ENCODE results near the gene ACSS3. TPM values are rescaled to one million over a fixed set of nuclear protein-coding genes. Genes with fewer than 3 reads are reported as not detected.

The ACSS3 gene
- total and polyA plus RNA-seq, 10 of the 15 experiments (the other 5 are each of a cell fraction or from before 2014, with no cell fraction given), result 0.06 to 0.31 TPM; not detected in 8

DNA sequence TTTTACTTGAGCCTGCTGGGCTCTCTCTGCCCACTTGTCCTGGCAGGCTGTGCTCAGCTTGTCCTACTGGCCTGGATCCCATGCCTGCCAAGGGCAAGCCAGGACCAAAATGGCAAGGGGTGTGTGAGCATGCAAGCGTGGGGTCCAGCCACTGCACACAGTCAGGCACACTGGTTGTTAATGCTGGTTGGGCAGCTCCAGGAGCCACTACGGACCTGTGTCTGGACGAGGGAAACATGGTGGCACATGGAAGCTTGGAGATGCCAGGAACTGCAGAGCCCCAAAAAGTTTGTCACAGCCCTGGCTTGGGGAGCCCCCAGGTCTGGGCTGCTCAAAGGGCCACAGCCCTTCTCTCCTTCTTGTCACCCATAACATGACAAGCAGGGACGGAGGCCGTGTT is 83.8 kb downstream of the ACSS3 start:
- intact Hi-C loops (cut with micrococcal nuclease; ENCODE audit: unreplicated experiment) (no loop called here), in situ Hi-C loops (cut with MboI) (no loop called here)
- no peak for DNase-seq (ENCODE audit: low read depth, low spot score)
- Histone ChIP-seq H3K27ac (ENCODE audit: control insufficient read depth, insufficient read depth) (no peak overlapping the region), H3K27me3 (replicated peaks in 1 of 2; ENCODE audit: control insufficient read depth in 2 of 2, insufficient read depth in 2 of 2, low read length in 1 of 2) (no peaks in the 10 kb centered on the region), H3K4me3 (no peak overlapping the region), H3K9ac (ENCODE audit: control insufficient read depth, insufficient read depth, low read length) (no peak overlapping the region), H3K36me3 (ENCODE audit: control insufficient read depth in 2 of 2, insufficient read depth in 2 of 2, low read length in 1 of 2) (no peaks in the 10 kb centered on the region), H4K20me1 (ENCODE audit: control insufficient read depth, insufficient read depth) (no peaks in the 10 kb centered on the region), H2AFZ (ENCODE audit: control insufficient read depth, low read depth, low read length) (no peak overlapping the region), H3K9me3 (replicated peaks; ENCODE audit: control insufficient read depth, insufficient read depth, low read length) (no peaks in the 10 kb centered on the region), H3K79me2 (ENCODE audit: control insufficient read depth, insufficient read depth, low read length) (no peaks in the 10 kb centered on the region), H3K4me1 (ENCODE audit: control insufficient read depth, insufficient read depth, low read length) (no peaks in the 10 kb centered on the region), H3K4me2 (ENCODE audit: control insufficient read depth, insufficient read depth) (no peak overlapping the region)
- no peak for FAIRE-seq
- BruUV-seq (replicated peaks), result no TSS peak
- RAD21 ChIA-PET (ENCODE audit: unreplicated experiment), result no interaction called here
- ATAC-seq, result no peak
- 15% methylated on average over 5 of the region's 5 CpGs for WGBS (ENCODE audit: insufficient coverage, insufficient replicate concordance, low lambda C conversion rate, missing lambda C conversion rate)
- TF ChIP-seq CBX5 (IDR thresholded peaks at IDR 0.05; ENCODE audit: low read depth) (no peak), PML (IDR thresholded peaks at IDR 0.05; ENCODE audit: low read length) (no peak), ASH2L (IDR thresholded peaks at IDR 0.05; ENCODE audit: borderline replicate concordance, low read depth) (no peak)
- POLR2A ChIA-PET, result no interaction called here
- SMC1A ChIA-PET (ENCODE audit: uncharacterized antibody, unreplicated experiment), result no interaction called here
- CTCF ChIA-PET, result no interaction called here

DNA sequence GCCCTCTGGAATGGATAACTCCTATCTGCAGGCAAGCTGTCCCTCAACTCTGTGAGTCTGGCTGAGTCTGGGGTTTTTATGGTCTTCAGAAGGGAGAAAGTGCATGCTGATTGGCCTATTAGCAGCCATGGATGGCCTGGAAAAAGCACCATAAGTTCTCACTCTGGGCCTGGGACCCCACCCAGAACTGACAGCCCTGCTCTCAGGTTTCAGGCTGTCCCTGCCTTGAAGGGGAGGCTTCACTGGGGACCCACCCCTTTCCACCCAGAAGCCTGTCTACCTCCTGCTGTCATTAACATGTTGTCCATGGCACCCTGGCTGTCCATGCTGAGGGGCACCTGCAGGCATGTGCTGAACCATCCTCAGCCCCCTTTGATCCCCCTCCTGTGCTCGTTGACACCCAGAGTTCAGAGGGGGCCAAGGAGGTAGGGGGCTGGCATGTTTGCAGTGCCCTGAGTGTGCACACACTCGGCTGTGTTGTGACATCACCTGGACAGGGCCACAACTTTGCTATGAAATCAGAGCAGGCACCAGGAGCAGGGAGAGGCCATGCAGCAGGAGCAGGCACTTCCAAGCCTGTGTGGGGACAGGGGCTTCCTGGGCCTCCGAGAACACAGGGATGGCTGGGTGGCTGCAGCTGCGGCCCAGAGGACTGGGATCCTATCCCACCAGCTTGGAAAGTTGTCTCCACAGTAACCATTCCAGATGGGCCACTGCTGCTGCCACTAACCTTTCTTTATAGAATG is 84.7 kb downstream of the ACSS3 start:
- FAIRE-seq (no peak), DNase-seq (ENCODE audit: low read depth, low spot score) (no peak), ATAC-seq (no peak)
- BruUV-seq (replicated peaks), result no TSS peak
- H4K20me1 ChIP-seq (ENCODE audit: control insufficient read depth, insufficient read depth), result no peaks in the 10 kb centered on the region
- H3K4me2 ChIP-seq (ENCODE audit: control insufficient read depth, insufficient read depth), result no peak overlapping the region
- no peaks in the 10 kb centered on the region for H3K9me3 ChIP-seq (replicated peaks; ENCODE audit: control insufficient read depth, insufficient read depth, low read length)
- 0% methylated on average over 4 of the region's 4 CpGs for WGBS (ENCODE audit: insufficient coverage, insufficient replicate concordance, low lambda C conversion rate, missing lambda C conversion rate)
- no peak overlapping the region for H3K9ac ChIP-seq (ENCODE audit: control insufficient read depth, insufficient read depth, low read length)
- SMC1A ChIA-PET (ENCODE audit: uncharacterized antibody, unreplicated experiment), result no interaction called here
- CTCF ChIA-PET, result no interaction called here
- RAD21 ChIA-PET (ENCODE audit: unreplicated experiment), result no interaction called here
- intact Hi-C loops (cut with micrococcal nuclease; ENCODE audit: unreplicated experiment) (no loop called here), in situ Hi-C loops (cut with MboI) (no loop called here)
- no peak overlapping the region for H3K27ac ChIP-seq (ENCODE audit: control insufficient read depth, insufficient read depth)
- H3K36me3 ChIP-seq (ENCODE audit: control insufficient read depth in 2 of 2, insufficient read depth in 2 of 2, low read length in 1 of 2), result no peaks in the 10 kb centered on the region
- no peaks in the 10 kb centered on the region for H3K27me3 ChIP-seq (replicated peaks in 1 of 2; ENCODE audit: control insufficient read depth in 2 of 2, insufficient read depth in 2 of 2, low read length in 1 of 2)
- no peaks in the 10 kb centered on the region for H3K79me2 ChIP-seq (ENCODE audit: control insufficient read depth, insufficient read depth, low read length)
- no peaks in the 10 kb centered on the region for H3K4me1 ChIP-seq (ENCODE audit: control insufficient read depth, insufficient read depth, low read length)
- POLR2A ChIA-PET, result no interaction called here
- H2AFZ ChIP-seq (ENCODE audit: control insufficient read depth, low read depth, low read length), result no peak overlapping the region
- H3K4me3 ChIP-seq, result no peak overlapping the region
- TF ChIP-seq, protein P1, sequence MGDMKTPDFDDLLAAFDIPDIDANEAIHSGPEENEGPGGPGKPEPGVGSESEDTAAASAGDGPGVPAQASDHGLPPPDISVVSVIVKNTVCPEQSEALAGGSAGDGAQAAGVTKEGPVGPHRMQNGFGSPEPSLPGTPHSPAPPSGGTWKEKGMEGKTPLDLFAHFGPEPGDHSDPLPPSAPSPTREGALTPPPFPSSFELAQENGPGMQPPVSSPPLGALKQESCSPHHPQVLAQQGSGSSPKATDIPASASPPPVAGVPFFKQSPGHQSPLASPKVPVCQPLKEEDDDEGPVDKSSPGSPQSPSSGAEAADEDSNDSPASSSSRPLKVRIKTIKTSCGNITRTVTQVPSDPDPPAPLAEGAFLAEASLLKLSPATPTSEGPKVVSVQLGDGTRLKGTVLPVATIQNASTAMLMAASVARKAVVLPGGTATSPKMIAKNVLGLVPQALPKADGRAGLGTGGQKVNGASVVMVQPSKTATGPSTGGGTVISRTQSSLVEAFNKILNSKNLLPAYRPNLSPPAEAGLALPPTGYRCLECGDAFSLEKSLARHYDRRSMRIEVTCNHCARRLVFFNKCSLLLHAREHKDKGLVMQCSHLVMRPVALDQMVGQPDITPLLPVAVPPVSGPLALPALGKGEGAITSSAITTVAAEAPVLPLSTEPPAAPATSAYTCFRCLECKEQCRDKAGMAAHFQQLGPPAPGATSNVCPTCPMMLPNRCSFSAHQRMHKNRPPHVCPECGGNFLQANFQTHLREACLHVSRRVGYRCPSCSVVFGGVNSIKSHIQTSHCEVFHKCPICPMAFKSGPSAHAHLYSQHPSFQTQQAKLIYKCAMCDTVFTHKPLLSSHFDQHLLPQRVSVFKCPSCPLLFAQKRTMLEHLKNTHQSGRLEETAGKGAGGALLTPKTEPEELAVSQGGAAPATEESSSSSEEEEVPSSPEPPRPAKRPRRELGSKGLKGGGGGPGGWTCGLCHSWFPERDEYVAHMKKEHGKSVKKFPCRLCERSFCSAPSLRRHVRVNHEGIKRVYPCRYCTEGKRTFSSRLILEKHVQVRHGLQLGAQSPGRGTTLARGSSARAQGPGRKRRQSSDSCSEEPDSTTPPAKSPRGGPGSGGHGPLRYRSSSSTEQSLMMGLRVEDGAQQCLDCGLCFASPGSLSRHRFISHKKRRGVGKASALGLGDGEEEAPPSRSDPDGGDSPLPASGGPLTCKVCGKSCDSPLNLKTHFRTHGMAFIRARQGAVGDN (IDR thresholded peaks at IDR 0.05), result no peak
- TF ChIP-seq, protein P2, sequence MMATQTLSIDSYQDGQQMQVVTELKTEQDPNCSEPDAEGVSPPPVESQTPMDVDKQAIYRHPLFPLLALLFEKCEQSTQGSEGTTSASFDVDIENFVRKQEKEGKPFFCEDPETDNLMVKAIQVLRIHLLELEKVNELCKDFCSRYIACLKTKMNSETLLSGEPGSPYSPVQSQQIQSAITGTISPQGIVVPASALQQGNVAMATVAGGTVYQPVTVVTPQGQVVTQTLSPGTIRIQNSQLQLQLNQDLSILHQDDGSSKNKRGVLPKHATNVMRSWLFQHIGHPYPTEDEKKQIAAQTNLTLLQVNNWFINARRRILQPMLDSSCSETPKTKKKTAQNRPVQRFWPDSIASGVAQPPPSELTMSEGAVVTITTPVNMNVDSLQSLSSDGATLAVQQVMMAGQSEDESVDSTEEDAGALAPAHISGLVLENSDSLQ (IDR thresholded peaks at IDR 0.05), result no peak
- TF ChIP-seq, protein P3, sequence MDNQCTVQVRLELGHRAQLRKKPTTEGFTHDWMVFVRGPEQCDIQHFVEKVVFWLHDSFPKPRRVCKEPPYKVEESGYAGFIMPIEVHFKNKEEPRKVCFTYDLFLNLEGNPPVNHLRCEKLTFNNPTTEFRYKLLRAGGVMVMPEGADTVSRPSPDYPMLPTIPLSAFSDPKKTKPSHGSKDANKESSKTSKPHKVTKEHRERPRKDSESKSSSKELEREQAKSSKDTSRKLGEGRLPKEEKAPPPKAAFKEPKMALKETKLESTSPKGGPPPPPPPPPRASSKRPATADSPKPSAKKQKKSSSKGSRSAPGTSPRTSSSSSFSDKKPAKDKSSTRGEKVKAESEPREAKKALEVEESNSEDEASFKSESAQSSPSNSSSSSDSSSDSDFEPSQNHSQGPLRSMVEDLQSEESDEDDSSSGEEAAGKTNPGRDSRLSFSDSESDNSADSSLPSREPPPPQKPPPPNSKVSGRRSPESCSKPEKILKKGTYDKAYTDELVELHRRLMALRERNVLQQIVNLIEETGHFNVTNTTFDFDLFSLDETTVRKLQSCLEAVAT (IDR thresholded peaks at IDR 0.05), result no peak
- TF ChIP-seq EED (IDR thresholded peaks at IDR 0.05; ENCODE audit: low read depth) (no peak), ZZZ3 (IDR thresholded peaks at IDR 0.05; ENCODE audit: control insufficient read depth, insufficient read length, low read depth) (no peak)
- TF ChIP-seq, protein P4, sequence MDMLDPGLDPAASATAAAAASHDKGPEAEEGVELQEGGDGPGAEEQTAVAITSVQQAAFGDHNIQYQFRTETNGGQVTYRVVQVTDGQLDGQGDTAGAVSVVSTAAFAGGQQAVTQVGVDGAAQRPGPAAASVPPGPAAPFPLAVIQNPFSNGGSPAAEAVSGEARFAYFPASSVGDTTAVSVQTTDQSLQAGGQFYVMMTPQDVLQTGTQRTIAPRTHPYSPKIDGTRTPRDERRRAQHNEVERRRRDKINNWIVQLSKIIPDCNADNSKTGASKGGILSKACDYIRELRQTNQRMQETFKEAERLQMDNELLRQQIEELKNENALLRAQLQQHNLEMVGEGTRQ (IDR thresholded peaks at IDR 0.05; ENCODE audit: borderline replicate concordance, low read depth, low read length), result no peak
